NCI-H82 treated with DMSO at 0.1 percent for 48 hours (cell line): ENCODE results near the gene PLA2G5.

Experiments used
- DNase-seq: peaks from one replicate; lab custom pipeline; 2025; ENCODE audit not compliant: unreplicated experiment; lab: John Stamatoyannopoulos, UW

The PLA2G5 gene

DNA sequence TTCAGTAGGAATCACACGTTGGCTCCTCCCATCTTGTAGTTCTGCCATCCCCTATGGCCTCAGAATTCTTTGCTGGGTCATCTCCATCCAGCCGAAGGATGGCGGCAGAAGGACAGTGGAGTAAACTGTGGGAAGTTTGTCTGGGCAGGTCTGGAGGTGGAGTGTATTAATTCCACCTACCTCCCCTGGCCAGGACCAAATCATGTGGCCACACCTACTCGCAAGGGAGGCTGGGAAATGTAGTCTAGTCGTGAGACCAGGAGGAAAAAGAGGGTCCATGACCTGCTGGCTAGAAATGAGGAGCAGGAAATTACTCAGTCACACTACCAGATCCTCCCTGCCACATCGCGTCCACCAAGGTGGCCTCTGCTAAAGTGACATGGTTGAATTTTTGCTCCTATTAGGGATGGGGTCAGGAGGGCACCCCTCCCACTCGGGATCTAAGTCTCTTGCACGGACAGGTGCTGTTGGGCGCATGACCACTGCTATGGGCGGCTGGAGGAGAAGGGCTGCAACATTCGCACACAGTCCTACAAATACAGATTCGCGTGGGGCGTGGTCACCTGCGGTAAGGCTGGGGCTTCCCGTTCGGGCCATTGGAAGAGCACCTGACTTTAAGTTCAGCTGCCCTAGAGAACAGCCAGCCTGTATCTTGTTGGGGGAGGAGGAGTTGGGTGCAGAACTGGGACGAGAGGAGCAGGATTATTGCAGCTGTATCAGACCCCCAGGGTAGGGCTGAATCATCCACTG lies 19.5 kb downstream of the PLA2G5 start:
- DNase-seq, result no peak

- DNase-seq, result no peak
Measured at GRCh38 chr1:20090119-20090518, 20.1 kb downstream of the PLA2G5 start.

DNA sequence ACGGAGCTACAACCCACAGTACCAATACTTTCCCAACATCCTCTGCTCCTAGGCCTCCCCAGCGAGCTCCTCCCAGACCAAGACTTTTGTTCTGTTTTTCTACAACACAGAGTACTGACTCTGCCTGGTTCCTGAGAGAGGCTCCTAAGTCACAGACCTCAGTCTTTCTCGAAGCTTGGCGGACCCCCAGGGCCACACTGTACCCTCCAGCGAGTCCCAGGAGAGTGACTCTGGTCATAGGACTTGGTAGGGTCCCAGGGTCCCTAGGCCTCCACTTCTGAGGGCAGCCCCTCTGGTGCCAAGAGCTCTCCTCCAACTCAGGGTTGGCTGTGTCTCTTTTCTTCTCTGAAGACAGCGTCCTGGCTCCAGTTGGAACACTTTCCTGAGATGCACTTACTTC lies 20.6 kb downstream of the PLA2G5 start:
- no peak for DNase-seq

DNA sequence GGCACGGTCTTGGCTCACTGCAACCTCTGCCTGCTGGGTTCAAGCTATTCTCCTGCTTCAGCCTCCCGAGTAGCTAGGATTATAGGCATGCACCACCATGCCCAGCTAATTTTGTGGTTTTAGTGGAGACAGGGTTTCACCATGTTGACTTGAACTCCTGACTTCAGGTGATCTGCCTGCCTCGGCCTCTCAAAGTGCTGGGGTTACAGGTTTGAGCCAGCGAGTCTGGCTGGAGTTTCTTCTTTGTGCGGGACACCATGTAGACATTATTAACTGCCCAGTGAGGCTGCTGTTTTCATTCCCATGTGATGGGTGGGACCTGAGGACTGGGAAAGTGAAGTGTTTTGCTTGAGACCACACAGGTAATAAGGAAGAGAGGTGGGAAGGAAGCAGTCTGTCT lies 23.3 kb downstream of the PLA2G5 start:
- no peak for DNase-seq

- no peak for DNase-seq
Measured at GRCh38 chr1:20093940-20094391, 24.0 kb downstream of the PLA2G5 start.

GRCh38 chr1:20095564-20096434 lies 25.8 kb downstream of the PLA2G5 start:
- no peak for DNase-seq

GRCh38 chr1:20096840-20097447 lies 26.9 kb downstream of the PLA2G5 start:
- DNase-seq, result no peak

DNA sequence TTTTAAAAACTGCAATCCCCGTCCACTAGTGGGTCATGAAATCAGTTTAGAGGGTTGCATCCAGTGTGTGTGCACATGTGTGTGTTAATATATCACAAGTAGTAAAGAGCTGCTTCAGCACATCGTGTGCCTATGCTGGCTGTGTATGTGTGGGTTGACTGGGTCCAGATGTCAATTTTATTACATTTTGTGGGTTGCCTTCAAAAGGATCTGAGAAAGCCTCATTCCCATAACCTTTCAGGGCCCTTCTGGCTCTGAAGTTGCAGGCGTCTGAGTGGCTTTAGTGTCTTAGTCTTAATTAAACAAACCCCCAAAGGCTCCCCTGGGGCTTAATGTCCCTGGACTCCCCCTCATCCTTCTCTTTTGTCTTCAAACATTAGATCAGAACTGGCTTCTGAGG lies 29.5 kb downstream of the PLA2G5 start:
- DNase-seq, result no peak

GRCh38 chr1:20100632-20101355 lies 30.8 kb downstream of the PLA2G5 start:
- no peak for DNase-seq

GRCh38 chr1:20102875-20103274 lies 32.9 kb downstream of the PLA2G5 start:
- no peak for DNase-seq

DNA sequence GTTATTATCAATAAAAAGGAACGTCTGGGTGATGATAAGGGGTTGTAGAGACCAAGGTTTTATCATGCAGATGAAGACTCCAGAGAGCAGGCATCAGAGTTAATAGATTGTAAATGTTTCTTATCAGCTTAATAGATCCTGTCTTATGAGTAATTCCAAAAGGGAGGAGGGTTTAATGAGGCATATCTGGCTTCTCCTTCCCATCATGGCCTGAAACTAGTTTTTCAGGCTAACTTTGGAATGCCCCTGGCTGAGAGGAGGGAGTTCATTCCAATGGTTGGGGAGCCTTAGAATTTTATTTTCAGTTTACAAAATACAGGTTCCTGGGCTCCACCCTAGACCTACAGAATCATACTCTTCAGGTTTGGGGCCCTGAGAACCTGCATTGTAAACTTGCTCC lies 35.9 kb downstream of the PLA2G5 start:
- DNase-seq, result no peak

DNA sequence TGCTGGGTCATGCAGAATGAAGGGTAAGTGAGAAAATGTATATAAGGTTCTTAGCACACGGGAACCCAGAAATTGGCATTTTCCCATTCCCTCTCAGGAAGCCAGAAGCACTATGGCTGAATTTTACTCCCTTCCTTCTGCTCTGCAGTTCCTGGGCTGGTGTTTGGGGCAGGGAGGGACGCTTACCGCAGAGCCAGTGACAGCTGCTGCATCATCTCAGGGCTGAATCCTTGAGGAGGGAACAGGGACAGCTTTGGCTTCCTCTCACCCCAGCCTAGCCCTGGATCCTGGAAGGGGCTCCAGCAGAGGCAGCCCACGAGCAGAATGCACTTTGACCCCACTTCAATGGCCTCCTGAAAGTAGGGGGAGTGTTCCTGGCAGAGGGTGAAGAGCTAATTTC lies 37.4 kb downstream of the PLA2G5 start:
- no peak for DNase-seq

DNA sequence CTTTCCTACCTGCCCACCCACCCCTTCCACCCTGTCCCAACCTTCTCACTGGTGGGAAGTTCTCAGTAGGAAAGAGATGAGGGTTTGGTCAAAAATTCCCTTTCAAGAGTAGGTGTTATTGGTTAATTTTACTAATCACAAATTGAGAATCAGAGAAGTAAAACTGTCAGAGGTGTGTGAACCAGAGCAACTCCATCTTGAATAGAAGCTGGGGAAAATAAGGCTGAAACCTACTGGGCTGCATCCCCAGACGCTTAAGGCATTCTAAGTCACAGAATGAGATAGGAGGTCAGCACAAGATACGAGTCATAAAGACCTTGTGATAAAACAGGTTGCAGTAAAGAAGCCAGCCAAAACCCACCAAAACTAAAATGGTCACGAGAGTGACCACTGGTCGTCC lies 37.8 kb downstream of the PLA2G5 start:
- no peak for DNase-seq

- no peak for DNase-seq
Measured at GRCh38 chr1:20108366-20109123, 38.6 kb downstream of the PLA2G5 start.

- no peak for DNase-seq
Measured at GRCh38 chr1:20109223-20109856, 39.3 kb downstream of the PLA2G5 start.

DNA sequence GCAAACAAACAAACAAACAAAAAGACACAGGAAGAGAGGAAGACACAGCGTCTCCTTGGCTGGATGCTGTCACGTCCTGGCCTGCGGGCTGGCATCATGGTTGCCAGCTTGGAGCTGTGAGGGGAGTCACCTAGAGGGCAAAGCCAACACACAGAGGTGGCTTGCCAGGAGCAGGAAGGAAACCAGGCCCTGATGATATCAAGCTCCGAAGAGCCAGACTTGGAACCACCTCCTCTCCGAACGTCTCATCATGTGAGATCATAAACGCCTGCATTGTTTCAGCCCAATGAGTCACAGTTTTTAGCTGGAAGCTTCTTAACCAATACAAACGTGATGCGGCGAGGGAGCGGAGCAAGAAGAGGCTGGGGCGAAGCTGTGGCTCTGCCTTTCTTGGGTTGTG lies 40.7 kb downstream of the PLA2G5 start:
- no peak for DNase-seq

GRCh38 chr1:20111452-20111851 lies 41.5 kb downstream of the PLA2G5 start:
- no peak for DNase-seq

DNA sequence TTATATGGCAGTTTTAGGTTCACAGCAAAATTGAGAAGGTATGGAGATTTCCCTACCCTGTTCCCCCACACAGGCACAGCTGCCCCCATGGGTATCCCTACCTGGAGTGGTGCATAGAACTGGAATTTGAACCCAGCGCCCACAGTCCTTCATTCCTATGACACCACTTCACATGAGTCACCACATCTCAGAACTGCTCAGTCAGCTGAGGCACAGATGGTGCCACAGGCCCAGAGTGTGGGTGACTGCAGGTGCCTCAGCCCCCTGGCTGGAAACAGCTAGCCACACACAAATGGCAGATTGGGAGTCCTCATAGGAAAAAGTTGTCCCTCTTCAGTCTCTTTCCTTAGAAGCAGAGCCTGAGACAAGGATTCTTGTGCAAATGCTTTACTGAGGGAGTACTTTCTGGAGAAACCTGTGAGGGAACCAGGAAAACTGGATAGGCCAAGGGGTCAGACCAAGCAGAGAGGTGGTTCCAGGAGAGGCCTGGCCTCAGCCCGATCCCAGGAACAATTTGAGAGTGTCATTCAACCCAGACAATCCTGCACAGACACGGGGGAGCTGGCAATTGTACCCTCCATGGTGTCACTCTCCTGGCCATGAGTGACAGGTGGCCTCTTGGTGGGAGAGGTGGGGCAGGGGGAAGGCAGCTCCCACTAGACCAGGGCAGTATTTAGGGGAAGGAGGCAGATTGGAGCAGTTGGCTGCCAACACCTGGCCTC lies 42.4 kb downstream of the PLA2G5 start:
- DNase-seq, result no peak

DNA sequence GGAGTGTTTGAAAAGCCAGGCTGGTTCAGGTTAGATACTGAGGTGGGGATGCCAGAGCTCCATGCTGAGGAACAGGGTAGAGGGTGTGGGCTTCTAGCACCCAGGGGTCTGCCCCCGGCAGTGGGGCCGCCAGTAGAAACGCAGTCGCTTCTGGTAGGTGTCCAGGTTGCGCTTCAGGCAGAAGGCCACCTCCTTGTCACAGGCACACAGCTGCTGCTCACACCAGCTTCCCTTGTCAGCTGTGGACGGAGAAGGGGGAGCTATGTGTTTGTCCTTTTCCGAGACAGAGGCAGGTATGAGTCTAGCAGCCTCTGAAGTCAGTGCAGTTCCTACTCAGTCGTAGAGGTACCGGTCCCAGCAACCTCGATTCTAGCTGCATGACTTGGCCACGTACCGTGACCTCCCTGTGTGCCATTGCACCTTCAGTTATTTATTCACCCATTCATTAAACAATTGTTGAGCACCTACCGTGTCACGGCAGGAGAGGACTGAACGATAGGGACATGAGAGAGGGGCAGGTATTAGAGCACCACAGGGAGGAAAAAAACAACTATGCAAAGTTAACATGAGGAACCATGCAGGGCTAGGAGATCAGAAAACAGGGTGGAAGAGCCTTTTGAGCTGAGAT lies 44.1 kb downstream of the PLA2G5 start:
- no peak for DNase-seq
